WTC11 (cell line): ENCODE measurements around the gene CRCP. TPM values are rescaled to one million over a fixed set of nuclear protein-coding genes. Genes with fewer than 3 reads are reported as not detected.
A peak's percentile ranks its signal among the peaks of the same experiment; 100 is the strongest.
"Not testable (repeated sequence)": the region's sequence is repeated elsewhere in the genome, so short reads cannot be mapped to it uniquely, and the experiment has no call there.

Experiments used
- ATAC-seq: fragments of 200-7000 bp; cut with Tn5 transposase; 2 replicates; pipeline ENCODE4 v1.10.0; 2021; ENCODE audit warnings: mild to moderate bottlenecking, moderate library complexity
- CTCF ChIA-PET: fragments of 300-600 bp; sonication (Branson Sonifier 250); formaldehyde crosslinking; loops from one replicate; lab custom pipeline; 2021; ENCODE audit warnings: antibody characterized with exemption; lab: Charles Lee
- POLR2A ChIA-PET: fragments of 350-600 bp; sonication (Branson Sonifier 250); formaldehyde crosslinking; loops from one replicate; lab custom pipeline; 2021; ENCODE audit warnings: antibody characterized with exemption; lab: Charles Lee
- DNase-seq: peaks from one replicate; pipeline ENCODE4 v3.0.0; 2021; ENCODE audit warnings: low spot score
- H3K27ac Mint-ChIP-seq: 2 replicates; pipeline ENCODE4 v1.8.0; 2021; ENCODE audit warnings: mixed read lengths
- H3K27me3 Mint-ChIP-seq: 2 replicates; pipeline ENCODE4 v1.8.0; 2021; ENCODE audit warnings: low read depth, mild to moderate bottlenecking, moderate library complexity, mixed read lengths
- H3K36me3 Mint-ChIP-seq: 2 replicates; pipeline ENCODE4 v1.8.0; 2021; ENCODE audit warnings: mixed read lengths
- H3K4me1 Mint-ChIP-seq: 2 replicates; pipeline ENCODE4 v1.8.0; 2022; ENCODE audit warnings: mixed read lengths
- H3K4me3 Mint-ChIP-seq: 2 replicates; pipeline ENCODE4 v1.8.0; 2021; ENCODE audit warnings: mild to moderate bottlenecking, moderate library complexity, mixed read lengths
- H3K9me3 Mint-ChIP-seq: 2 replicates; pipeline ENCODE4 v1.8.0; 2021; ENCODE audit warnings: mixed read lengths
- ATF1 ChIP-seq: sonication (generic); formaldehyde crosslinking; IDR thresholded peaks from 2 replicates; pipeline ENCODE4 v1.8.1; 2023; ENCODE audit warnings: mild to moderate bottlenecking, moderate library complexity, missing genetic modification reagents
- CDX4 ChIP-seq: fragments of 250-450 bp; sonication (Bioruptor Pico); IDR thresholded peaks from 2 replicates; pipeline ENCODE4 v1.9.0; 2021; ENCODE audit warnings: moderate library complexity, mild to moderate bottlenecking, inconsistent platforms, borderline replicate concordance
- CTCF ChIP-seq: fragments of 200-600 bp; IDR thresholded peaks from 2 replicates; pipeline ENCODE4 v1.8.0; 2022; ENCODE audit warnings: antibody characterized with exemption
- E2F5 ChIP-seq: sonication (generic); formaldehyde crosslinking; IDR thresholded peaks from 2 replicates; pipeline ENCODE4 v1.8.1; 2022; ENCODE audit warnings: mild to moderate bottlenecking, moderate library complexity, missing genetic modification reagents
- ELF4 ChIP-seq: sonication (generic); formaldehyde crosslinking; IDR thresholded peaks from 2 replicates; pipeline ENCODE4 v1.8.1; 2022; ENCODE audit warnings: low read depth, mild to moderate bottlenecking, moderate library complexity, missing genetic modification reagents
- JUN ChIP-seq: sonication (generic); formaldehyde crosslinking; IDR thresholded peaks from 2 replicates; pipeline ENCODE4 v1.8.0; 2023; ENCODE audit warnings: mild to moderate bottlenecking, missing genetic modification reagents
- KAT7 ChIP-seq: sonication (generic); formaldehyde crosslinking; IDR thresholded peaks from 2 replicates; pipeline ENCODE4 v1.8.1; 2023; ENCODE audit warnings: missing genetic modification reagents, mild to moderate bottlenecking, borderline replicate concordance
- NFATC4 ChIP-seq: fragments of 250-450 bp; sonication (Bioruptor Pico); IDR thresholded peaks from 2 replicates; pipeline ENCODE4 v1.9.0; 2021; ENCODE audit warnings: mild to moderate bottlenecking
- NR2C2 ChIP-seq: sonication (generic); formaldehyde crosslinking; IDR thresholded peaks from 2 replicates; pipeline ENCODE4 v1.8.0; 2022; ENCODE audit warnings: mild to moderate bottlenecking, missing genetic modification reagents
- TCF7 ChIP-seq: sonication (generic); formaldehyde crosslinking; IDR thresholded peaks from 2 replicates; pipeline ENCODE4 v1.8.0; 2022; ENCODE audit warnings: mild to moderate bottlenecking, low read depth, missing genetic modification reagents, moderate library complexity
- TP53 ChIP-seq: sonication (generic); formaldehyde crosslinking; IDR thresholded peaks from 2 replicates; pipeline ENCODE4 v1.8.1; 2023; ENCODE audit warnings: mild to moderate bottlenecking, missing genetic modification reagents
- ZBTB21 ChIP-seq: sonication (generic); formaldehyde crosslinking; IDR thresholded peaks from 2 replicates; pipeline ENCODE4 v1.8.1; 2023; ENCODE audit warnings: mild to moderate bottlenecking, missing genetic modification reagents, borderline replicate concordance
- ZNF121 ChIP-seq: sonication (generic); formaldehyde crosslinking; IDR thresholded peaks from 2 replicates; pipeline ENCODE4 v1.8.0; 2023; ENCODE audit warnings: missing genetic modification reagents
- ZNF219 ChIP-seq: sonication (generic); formaldehyde crosslinking; IDR thresholded peaks from 2 replicates; pipeline ENCODE4 v1.8.0; 2023; ENCODE audit warnings: missing genetic modification reagents, mild to moderate bottlenecking, borderline replicate concordance
- ZNF423 ChIP-seq: fragments of 250-450 bp; sonication (Bioruptor Pico); IDR thresholded peaks from 2 replicates; pipeline ENCODE4 v2.1.2; 2022; ENCODE audit warnings: mild to moderate bottlenecking, moderate library complexity
- ZNF671 ChIP-seq: fragments of 250-450 bp; sonication (Bioruptor Pico); IDR thresholded peaks from 2 replicates; pipeline ENCODE4 v1.8.0; 2021; ENCODE audit warnings: mild to moderate bottlenecking
- total RNA-seq: library from RNA; stranded (reverse); gene quantifications from 3 replicates; pipeline ENCODE4 v1.2.3, GENCODE V29; 2021
- TF ChIP-seq, protein P1 (sequence below): sonication (generic); formaldehyde crosslinking; conservative IDR thresholded peaks from 2 replicates; pipeline ENCODE4 v1.8.1; 2023; ENCODE audit warnings: mild to moderate bottlenecking, low read depth, missing genetic modification reagents, moderate library complexity
- TF ChIP-seq, protein P2 (sequence below): sonication (generic); formaldehyde crosslinking; IDR thresholded peaks from 2 replicates; pipeline ENCODE4 v1.8.1; 2023; ENCODE audit warnings: mild to moderate bottlenecking, missing genetic modification reagents
- TF ChIP-seq, protein P3 (sequence below): sonication (generic); formaldehyde crosslinking; IDR thresholded peaks from 2 replicates; pipeline ENCODE4 v1.8.1; 2023; ENCODE audit warnings: mild to moderate bottlenecking, missing genetic modification reagents, borderline replicate concordance

Gene CRCP
- total RNA-seq, 1 experiment from 2014 or later = 23.3 TPM

GRCh38 chr7:66146701-66147100 is 32.1 kb downstream of the CRCP start (continued):
- no peak for TF ChIP-seq ELF4
- no peak for TF ChIP-seq ZNF219 (CRISPR knock-in tag)
- TF ChIP-seq JUN = no peak
- TF ChIP-seq, protein P1, sequence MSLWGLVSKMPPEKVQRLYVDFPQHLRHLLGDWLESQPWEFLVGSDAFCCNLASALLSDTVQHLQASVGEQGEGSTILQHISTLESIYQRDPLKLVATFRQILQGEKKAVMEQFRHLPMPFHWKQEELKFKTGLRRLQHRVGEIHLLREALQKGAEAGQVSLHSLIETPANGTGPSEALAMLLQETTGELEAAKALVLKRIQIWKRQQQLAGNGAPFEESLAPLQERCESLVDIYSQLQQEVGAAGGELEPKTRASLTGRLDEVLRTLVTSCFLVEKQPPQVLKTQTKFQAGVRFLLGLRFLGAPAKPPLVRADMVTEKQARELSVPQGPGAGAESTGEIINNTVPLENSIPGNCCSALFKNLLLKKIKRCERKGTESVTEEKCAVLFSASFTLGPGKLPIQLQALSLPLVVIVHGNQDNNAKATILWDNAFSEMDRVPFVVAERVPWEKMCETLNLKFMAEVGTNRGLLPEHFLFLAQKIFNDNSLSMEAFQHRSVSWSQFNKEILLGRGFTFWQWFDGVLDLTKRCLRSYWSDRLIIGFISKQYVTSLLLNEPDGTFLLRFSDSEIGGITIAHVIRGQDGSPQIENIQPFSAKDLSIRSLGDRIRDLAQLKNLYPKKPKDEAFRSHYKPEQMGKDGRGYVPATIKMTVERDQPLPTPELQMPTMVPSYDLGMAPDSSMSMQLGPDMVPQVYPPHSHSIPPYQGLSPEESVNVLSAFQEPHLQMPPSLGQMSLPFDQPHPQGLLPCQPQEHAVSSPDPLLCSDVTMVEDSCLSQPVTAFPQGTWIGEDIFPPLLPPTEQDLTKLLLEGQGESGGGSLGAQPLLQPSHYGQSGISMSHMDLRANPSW (CRISPR knock-in tag) = no peak
- TF ChIP-seq ATF1 = no peak
- TF ChIP-seq, protein P2, sequence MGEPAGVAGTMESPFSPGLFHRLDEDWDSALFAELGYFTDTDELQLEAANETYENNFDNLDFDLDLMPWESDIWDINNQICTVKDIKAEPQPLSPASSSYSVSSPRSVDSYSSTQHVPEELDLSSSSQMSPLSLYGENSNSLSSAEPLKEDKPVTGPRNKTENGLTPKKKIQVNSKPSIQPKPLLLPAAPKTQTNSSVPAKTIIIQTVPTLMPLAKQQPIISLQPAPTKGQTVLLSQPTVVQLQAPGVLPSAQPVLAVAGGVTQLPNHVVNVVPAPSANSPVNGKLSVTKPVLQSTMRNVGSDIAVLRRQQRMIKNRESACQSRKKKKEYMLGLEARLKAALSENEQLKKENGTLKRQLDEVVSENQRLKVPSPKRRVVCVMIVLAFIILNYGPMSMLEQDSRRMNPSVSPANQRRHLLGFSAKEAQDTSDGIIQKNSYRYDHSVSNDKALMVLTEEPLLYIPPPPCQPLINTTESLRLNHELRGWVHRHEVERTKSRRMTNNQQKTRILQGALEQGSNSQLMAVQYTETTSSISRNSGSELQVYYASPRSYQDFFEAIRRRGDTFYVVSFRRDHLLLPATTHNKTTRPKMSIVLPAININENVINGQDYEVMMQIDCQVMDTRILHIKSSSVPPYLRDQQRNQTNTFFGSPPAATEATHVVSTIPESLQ = no peak
- TF ChIP-seq ZNF671 (CRISPR knock-in tag) = no peak
- TF ChIP-seq, protein P3, sequence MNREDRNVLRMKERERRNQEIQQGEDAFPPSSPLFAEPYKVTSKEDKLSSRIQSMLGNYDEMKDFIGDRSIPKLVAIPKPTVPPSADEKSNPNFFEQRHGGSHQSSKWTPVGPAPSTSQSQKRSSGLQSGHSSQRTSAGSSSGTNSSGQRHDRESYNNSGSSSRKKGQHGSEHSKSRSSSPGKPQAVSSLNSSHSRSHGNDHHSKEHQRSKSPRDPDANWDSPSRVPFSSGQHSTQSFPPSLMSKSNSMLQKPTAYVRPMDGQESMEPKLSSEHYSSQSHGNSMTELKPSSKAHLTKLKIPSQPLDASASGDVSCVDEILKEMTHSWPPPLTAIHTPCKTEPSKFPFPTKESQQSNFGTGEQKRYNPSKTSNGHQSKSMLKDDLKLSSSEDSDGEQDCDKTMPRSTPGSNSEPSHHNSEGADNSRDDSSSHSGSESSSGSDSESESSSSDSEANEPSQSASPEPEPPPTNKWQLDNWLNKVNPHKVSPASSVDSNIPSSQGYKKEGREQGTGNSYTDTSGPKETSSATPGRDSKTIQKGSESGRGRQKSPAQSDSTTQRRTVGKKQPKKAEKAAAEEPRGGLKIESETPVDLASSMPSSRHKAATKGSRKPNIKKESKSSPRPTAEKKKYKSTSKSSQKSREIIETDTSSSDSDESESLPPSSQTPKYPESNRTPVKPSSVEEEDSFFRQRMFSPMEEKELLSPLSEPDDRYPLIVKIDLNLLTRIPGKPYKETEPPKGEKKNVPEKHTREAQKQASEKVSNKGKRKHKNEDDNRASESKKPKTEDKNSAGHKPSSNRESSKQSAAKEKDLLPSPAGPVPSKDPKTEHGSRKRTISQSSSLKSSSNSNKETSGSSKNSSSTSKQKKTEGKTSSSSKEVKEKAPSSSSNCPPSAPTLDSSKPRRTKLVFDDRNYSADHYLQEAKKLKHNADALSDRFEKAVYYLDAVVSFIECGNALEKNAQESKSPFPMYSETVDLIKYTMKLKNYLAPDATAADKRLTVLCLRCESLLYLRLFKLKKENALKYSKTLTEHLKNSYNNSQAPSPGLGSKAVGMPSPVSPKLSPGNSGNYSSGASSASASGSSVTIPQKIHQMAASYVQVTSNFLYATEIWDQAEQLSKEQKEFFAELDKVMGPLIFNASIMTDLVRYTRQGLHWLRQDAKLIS = no peak
- no peak for TF ChIP-seq CTCF

DNA sequence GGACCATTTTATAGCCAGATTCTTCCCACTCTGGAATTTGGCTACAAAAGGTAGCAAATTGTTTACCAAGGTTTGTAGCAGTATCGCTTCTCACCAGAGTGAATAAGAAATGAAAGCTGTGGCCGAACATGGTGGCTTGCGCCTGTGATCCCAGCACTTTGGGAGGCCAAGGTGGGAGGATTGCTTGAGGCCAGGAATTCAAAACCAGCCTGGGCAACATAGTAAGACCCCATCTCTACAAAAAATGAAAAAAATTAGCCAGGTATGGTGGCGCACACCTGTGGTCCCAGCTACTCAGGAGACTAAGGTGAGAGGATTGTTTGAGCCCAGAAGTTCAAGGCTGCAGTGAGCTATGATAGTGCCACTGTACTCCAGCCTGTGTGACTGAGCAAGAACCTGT is 33.0 kb downstream of the CRCP start:
- H3K4me1 Mint-ChIP-seq, H3K4me3 Mint-ChIP-seq, CTCF ChIA-PET, ATAC-seq, POLR2A ChIA-PET, H3K27ac Mint-ChIP-seq, H3K9me3 Mint-ChIP-seq, H3K27me3 Mint-ChIP-seq, DNase-seq: not testable (repeated sequence)
- peaks cover 42% of the 10 kb centered on the region for H3K36me3 Mint-ChIP-seq
- TF ChIP-seq ZNF121 = peak; percentile 20; the same call in 1 of the 2 replicates

DNA sequence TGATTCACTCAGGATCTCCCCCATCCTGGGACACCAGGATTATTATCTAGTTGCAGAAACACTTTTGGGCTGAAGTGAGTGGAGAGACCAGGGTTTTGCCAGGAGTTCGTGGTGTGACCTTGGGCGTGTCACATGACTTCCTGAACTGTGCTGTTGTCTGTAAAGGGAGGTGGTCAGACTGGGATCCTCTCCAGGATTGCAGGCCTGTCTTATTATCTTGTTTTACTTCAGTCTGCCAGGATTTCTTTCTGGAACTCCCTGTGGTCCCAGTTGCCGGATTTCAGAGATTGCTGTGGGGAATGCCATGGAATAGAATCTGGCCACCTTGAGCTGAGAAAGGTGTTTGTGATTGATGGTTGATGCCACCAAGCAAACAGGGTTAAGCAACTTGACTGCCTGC is 35.8 kb downstream of the CRCP start:
- Mint-ChIP-seq H3K27ac (no peak overlapping the region), H3K9me3 (no peaks in the 10 kb centered on the region), H3K4me1 (peaks cover 18% of the 10 kb centered on the region), H3K27me3 (no peaks in the 10 kb centered on the region), H3K36me3 (peaks cover 35% of the 10 kb centered on the region), H3K4me3 (no peak overlapping the region)
- POLR2A ChIA-PET = no interaction called here
- no peak for DNase-seq
- ATAC-seq = no peak
- CTCF ChIA-PET = interaction anchor here (1.2 kb wide), 1 partner anchor 119 kb away, joined by 5 read pairs; no protein-coding TSS in a partner anchor
- TF ChIP-seq, protein P3 = no peak
- TF ChIP-seq NR2C2 (CRISPR knock-in tag) = no peak
- no peak for TF ChIP-seq KAT7 (CRISPR knock-in tag)
- TF ChIP-seq NFATC4 (CRISPR knock-in tag) = no peak
- TF ChIP-seq ZNF423 (CRISPR knock-in tag) = no peak
- no peak for TF ChIP-seq CDX4 (CRISPR knock-in tag)
- TF ChIP-seq TP53 (CRISPR knock-in tag) = no peak
- no peak for TF ChIP-seq ZBTB21 (CRISPR knock-in tag)
- no peak for TF ChIP-seq TCF7 (CRISPR knock-in tag)
- no peak for TF ChIP-seq ZNF671 (CRISPR knock-in tag)
- TF ChIP-seq E2F5 = no peak
